GM18858 (cell line): ENCODE measurements around the gene SELENOI.
"Not testable (repeated sequence)": the region's sequence is repeated elsewhere in the genome, so short reads cannot be mapped to it uniquely, and the experiment has no call there.

ENCODE experiments used
- ATAC-seq: cut with Tn5 transposase; IDR thresholded peaks from one replicate; pipeline ENCODE4 v1.9.1; 2021; ENCODE audit not compliant: unreplicated experiment

The SELENOI gene

GRCh38 chr2:26356111-26356510 is 10.2 kb downstream of the SELENOI start:
- ATAC-seq: no peak

- no peak for ATAC-seq
Measured at GRCh38 chr2:26356771-26357170, 10.8 kb downstream of the SELENOI start.

GRCh38 chr2:26359886-26360473 is 14.0 kb downstream of the SELENOI start:
- no peak for ATAC-seq

GRCh38 chr2:26363323-26363722 is 17.4 kb downstream of the SELENOI start:
- ATAC-seq: no peak

GRCh38 chr2:26363958-26364357 is 18.0 kb downstream of the SELENOI start:
- no peak for ATAC-seq

- ATAC-seq: no peak
Measured at GRCh38 chr2:26364669-26365068, 18.7 kb downstream of the SELENOI start.

GRCh38 chr2:26366957-26367356 is 21.0 kb downstream of the SELENOI start:
- ATAC-seq: no peak

GRCh38 chr2:26369664-26370063 is 23.7 kb downstream of the SELENOI start:
- not testable (repeated sequence) for ATAC-seq

- not testable (repeated sequence) for ATAC-seq
Measured at GRCh38 chr2:26370909-26371308, 25.0 kb downstream of the SELENOI start.

GRCh38 chr2:26376799-26377198 is 30.9 kb downstream of the SELENOI start:
- no peak for ATAC-seq

GRCh38 chr2:26380281-26380680 is 34.3 kb downstream of the SELENOI start:
- ATAC-seq: no peak

- no peak for ATAC-seq
Measured at GRCh38 chr2:26382564-26382963, 36.6 kb downstream of the SELENOI start.

GRCh38 chr2:26384183-26384582 is 38.2 kb downstream of the SELENOI start:
- no peak for ATAC-seq

- no peak for ATAC-seq
Measured at GRCh38 chr2:26384597-26384996, 38.7 kb downstream of the SELENOI start.

- no peak for ATAC-seq
Measured at GRCh38 chr2:26387189-26387588, 41.2 kb downstream of the SELENOI start.

GRCh38 chr2:26394694-26395093 is 48.8 kb downstream of the SELENOI start:
- no peak for ATAC-seq

GRCh38 chr2:26395394-26395793 is 49.5 kb downstream of the SELENOI start:
- ATAC-seq: no peak

GRCh38 chr2:26396734-26397298 is 50.9 kb downstream of the SELENOI start:
- ATAC-seq: no peak

GRCh38 chr2:26399771-26400376 is 53.9 kb downstream of the SELENOI start:
- ATAC-seq: no peak

GRCh38 chr2:26400723-26401122 is 54.8 kb downstream of the SELENOI start:
- no peak for ATAC-seq

- ATAC-seq: no peak
Measured at GRCh38 chr2:26401739-26402541, 56.0 kb downstream of the SELENOI start, which contains the start of gene DRC1. Gene DRC1 (plus strand): TSS chr2:26401920. CDS start chr2:26401990, 70 bp downstream.

GRCh38 chr2:26407526-26407925 is 61.6 kb downstream of the SELENOI start:
- ATAC-seq: no peak
